Fibroblast of lung (primary cell): ENCODE measurements around the gene CXCR1. TPM values are rescaled to one million over a fixed set of nuclear protein-coding genes. Genes with fewer than 3 reads are reported as not detected.

Experiments used
- DNase-seq, 2 donors: peaks; one replicate each; pipeline versions ENCODE4 v3.0.0 to v3.0.0-alpha.2; 2010; ENCODE audit warnings: low read depth in 2 of 2
- H2AFZ ChIP-seq: 2 replicates; pipeline ENCODE4 v1.5.1; 2012; ENCODE audit warnings: low read length, control low read depth, inconsistent platforms
- H3K27ac ChIP-seq: 2 replicates; pipeline ENCODE4 v1.5.1; 2011; ENCODE audit warnings: low read length, control low read depth; ENCODE audit not compliant: insufficient read depth
- H3K27me3 ChIP-seq: 2 replicates; pipeline ENCODE4 v1.5.1; 2011; ENCODE audit warnings: mild to moderate bottlenecking, low read length; ENCODE audit not compliant: control insufficient read depth, insufficient read depth
- H3K36me3 ChIP-seq: 2 replicates; pipeline ENCODE4 v1.5.1; 2011; ENCODE audit warnings: low read length; ENCODE audit not compliant: control insufficient read depth, insufficient read depth
- H3K4me1 ChIP-seq: 2 replicates; pipeline ENCODE4 v1.5.1; 2011; ENCODE audit warnings: low read length; ENCODE audit not compliant: control insufficient read depth, insufficient read depth; ENCODE audit errors: extremely low read depth
- H3K4me2 ChIP-seq: 2 replicates; pipeline ENCODE4 v1.5.1; 2011; ENCODE audit warnings: low read length, control low read depth; ENCODE audit not compliant: insufficient read depth; ENCODE audit errors: extremely low read depth
- H3K4me3 ChIP-seq, 4 experiments: fragments of 200-600 bp in 1 of 4; sonication (generic) in 1 of 4; replicated peaks in 1 of 4; 2 replicates each; pipeline ENCODE4 v1.5.1; 2011 to 2016; ENCODE audit warnings: low read length in 4 of 4, low read depth in 3 of 4, mild to moderate bottlenecking in 3 of 4, control low read depth in 2 of 4, inconsistent platforms in 1 of 4, mixed read lengths in 1 of 4; ENCODE audit not compliant: insufficient read depth in 1 of 4; ENCODE audit errors: control extremely low read depth in 1 of 4
- H3K79me2 ChIP-seq: 2 replicates; pipeline ENCODE4 v1.5.1; 2012; ENCODE audit warnings: mild to moderate bottlenecking, low read length, inconsistent platforms; ENCODE audit not compliant: control insufficient read depth, insufficient read depth
- H3K9ac ChIP-seq: 2 replicates; pipeline ENCODE4 v1.5.1; 2011; ENCODE audit warnings: mild to moderate bottlenecking, low read length, control low read depth; ENCODE audit not compliant: insufficient read depth
- H3K9me3 ChIP-seq: 2 replicates; pipeline ENCODE4 v1.5.1; 2012; ENCODE audit warnings: low read depth, low read length; ENCODE audit not compliant: control insufficient read depth, insufficient read depth
- H4K20me1 ChIP-seq: 2 replicates; pipeline ENCODE4 v1.5.1; 2011; ENCODE audit warnings: low read length; ENCODE audit not compliant: control insufficient read depth, insufficient read depth; ENCODE audit errors: extremely low read depth
- EZH2 ChIP-seq: IDR thresholded peaks from 2 replicates; pipeline ENCODE4 v1.5.1; 2012; ENCODE audit warnings: low read length, control low read depth, mild to moderate bottlenecking; ENCODE audit errors: missing control alignments
- polyA plus RNA-seq, 2 donors: library from polyadenylated mRNA; depleted of rRNA in 1 of 2; stranded (reverse) in 1 of 2; unstranded in 1 of 2; fragments of >200 nt; gene quantifications; 2 replicates each; pipeline ENCODE4 v1.2.1, GENCODE V29; 2011 to 2012; ENCODE audit warnings: missing spikeins in 1 of 2
- total RNA-seq: library from RNA; depleted of rRNA; stranded (reverse); fragments of >200 nt; gene quantifications from 2 replicates; pipeline ENCODE4 v1.2.1, GENCODE V29; 2014
- TF ChIP-seq, protein P1 (sequence below), 2 donors: IDR thresholded peaks in 1 of 2; conservative IDR thresholded peaks in 1 of 2; 1 replicate in 1 of 2; 2 replicates in 1 of 2; pipeline ENCODE4 v1.5.1; 2011 to 2012; ENCODE audit warnings: low read length in 2 of 2, control low read depth in 1 of 2, inconsistent platforms in 1 of 2, low read depth in 1 of 2, mild to moderate bottlenecking in 1 of 2

CXCR1 gene
- total and polyA plus RNA-seq, 2 donors (not counting 1 experiment from before 2014, with no cell fraction given): not detected

- Histone ChIP-seq H3K4me1 (no peaks in the 10 kb centered on the region), H3K79me2 (no peaks in the 10 kb centered on the region), H2AFZ (no peak overlapping the region), H3K4me2 (no peak overlapping the region), H3K36me3 (no peaks in the 10 kb centered on the region), H4K20me1 (no peaks in the 10 kb centered on the region), H3K4me3 (no peak overlapping the region), H3K27ac (no peak overlapping the region), H3K27me3 (peaks cover 26% of the 10 kb centered on the region), H3K9ac (no peak overlapping the region), H3K9me3 (no peaks in the 10 kb centered on the region)
- TF ChIP-seq, protein P1, sequence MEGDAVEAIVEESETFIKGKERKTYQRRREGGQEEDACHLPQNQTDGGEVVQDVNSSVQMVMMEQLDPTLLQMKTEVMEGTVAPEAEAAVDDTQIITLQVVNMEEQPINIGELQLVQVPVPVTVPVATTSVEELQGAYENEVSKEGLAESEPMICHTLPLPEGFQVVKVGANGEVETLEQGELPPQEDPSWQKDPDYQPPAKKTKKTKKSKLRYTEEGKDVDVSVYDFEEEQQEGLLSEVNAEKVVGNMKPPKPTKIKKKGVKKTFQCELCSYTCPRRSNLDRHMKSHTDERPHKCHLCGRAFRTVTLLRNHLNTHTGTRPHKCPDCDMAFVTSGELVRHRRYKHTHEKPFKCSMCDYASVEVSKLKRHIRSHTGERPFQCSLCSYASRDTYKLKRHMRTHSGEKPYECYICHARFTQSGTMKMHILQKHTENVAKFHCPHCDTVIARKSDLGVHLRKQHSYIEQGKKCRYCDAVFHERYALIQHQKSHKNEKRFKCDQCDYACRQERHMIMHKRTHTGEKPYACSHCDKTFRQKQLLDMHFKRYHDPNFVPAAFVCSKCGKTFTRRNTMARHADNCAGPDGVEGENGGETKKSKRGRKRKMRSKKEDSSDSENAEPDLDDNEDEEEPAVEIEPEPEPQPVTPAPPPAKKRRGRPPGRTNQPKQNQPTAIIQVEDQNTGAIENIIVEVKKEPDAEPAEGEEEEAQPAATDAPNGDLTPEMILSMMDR (conservative IDR thresholded peaks at IDR 0.05 in 1 of 2, IDR thresholded peaks at IDR 0.05 in 1 of 2; ENCODE audit: low read depth in 1 of 2, low read length in 2 of 2): no peak
- TF ChIP-seq EZH2: no peak
- no peak for DNase-seq
Observed at GRCh38 chr2:218138047-218138446, 28.7 kb downstream of the CXCR1 start.

DNA sequence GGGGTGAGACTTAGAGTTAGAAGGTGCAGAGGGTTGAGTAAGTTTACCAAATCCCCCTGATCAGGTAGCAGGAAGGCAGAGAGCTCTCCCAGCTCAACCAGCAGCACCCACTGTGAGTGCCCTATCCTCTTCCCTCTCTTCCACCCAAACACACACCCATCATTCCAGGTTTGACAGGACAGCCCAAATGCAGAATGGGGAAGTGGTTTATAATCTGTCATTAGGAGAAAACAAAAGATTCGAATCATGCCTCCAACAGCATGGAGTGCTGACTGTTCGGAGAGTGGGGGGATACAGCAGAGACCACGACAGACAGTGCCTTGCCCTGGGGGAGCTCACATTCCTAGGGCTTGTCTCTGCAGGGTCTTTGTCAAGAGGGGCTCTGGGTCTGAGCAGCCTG lies 29.2 kb downstream of the CXCR1 start:
- Histone ChIP-seq H2AFZ (no peak overlapping the region), H3K9me3 (no peaks in the 10 kb centered on the region), H3K79me2 (no peaks in the 10 kb centered on the region), H3K4me3 (no peak overlapping the region), H4K20me1 (no peaks in the 10 kb centered on the region), H3K36me3 (no peaks in the 10 kb centered on the region), H3K27ac (no peak overlapping the region), H3K4me1 (no peaks in the 10 kb centered on the region), H3K4me2 (no peak overlapping the region), H3K9ac (no peak overlapping the region), H3K27me3 (peaks cover 25% of the 10 kb centered on the region)
- DNase-seq: no peak
- TF ChIP-seq, protein P1 (conservative IDR thresholded peaks at IDR 0.05 in 1 of 2, IDR thresholded peaks at IDR 0.05 in 1 of 2; ENCODE audit: low read depth in 1 of 2, low read length in 2 of 2): no peak
- no peak for TF ChIP-seq EZH2

- no peak for DNase-seq
- H2AFZ ChIP-seq: no peak overlapping the region
- H3K27ac ChIP-seq: no peak overlapping the region
- no peak overlapping the region for H3K4me2 ChIP-seq
- no peaks in the 10 kb centered on the region for H3K36me3 ChIP-seq
- no peak overlapping the region for H3K9ac ChIP-seq
- H4K20me1 ChIP-seq: no peaks in the 10 kb centered on the region
- H3K4me3 ChIP-seq: no peak overlapping the region
- no peaks in the 10 kb centered on the region for H3K79me2 ChIP-seq
- no peaks in the 10 kb centered on the region for H3K9me3 ChIP-seq
- H3K4me1 ChIP-seq: no peaks in the 10 kb centered on the region
- peaks cover 25% of the 10 kb centered on the region for H3K27me3 ChIP-seq
- TF ChIP-seq EZH2: no peak
- TF ChIP-seq, protein P1 (conservative IDR thresholded peaks at IDR 0.05 in 1 of 2, IDR thresholded peaks at IDR 0.05 in 1 of 2; ENCODE audit: low read depth in 1 of 2, low read length in 2 of 2): no peak
Observed at GRCh38 chr2:218130822-218131221, 35.9 kb downstream of the CXCR1 start.
